HG03442 (cell line): ENCODE measurements around the gene ZNF594.
"Not testable (repeated sequence)": the region's sequence is repeated elsewhere in the genome, so short reads cannot be mapped to it uniquely, and the experiment has no call there.

Source experiments
- ATAC-seq: cut with Tn5 transposase; IDR thresholded peaks from one replicate; pipeline ENCODE4 v1.9.1; 2021; ENCODE audit warnings: mild to moderate bottlenecking, moderate library complexity; ENCODE audit not compliant: unreplicated experiment

Gene ZNF594

GRCh38 chr17:5191541-5192417 lies at the start of gene ZNF594:
ZNF594 (minus strand) TSS chr17:5191868; CDS start chr17:5184256, 7,612 bp downstream.
- ATAC-seq = peak; percentile 95

- not testable (repeated sequence) for ATAC-seq
Observed at GRCh38 chr17:5239769-5240168, 48.1 kb upstream of the ZNF594 start.

GRCh38 chr17:5238333-5238732 lies 46.7 kb upstream of the ZNF594 start:
- ATAC-seq = no peak

GRCh38 chr17:5237541-5238016 lies 45.9 kb upstream of the ZNF594 start:
- ATAC-seq = peak; percentile 32

- ATAC-seq = no peak
Observed at GRCh38 chr17:5236938-5237540, 45.4 kb upstream of the ZNF594 start.

GRCh38 chr17:5234645-5235576 lies 43.2 kb upstream of the ZNF594 start, which contains the start of gene SCIMP:
SCIMP (minus strand) TSS chr17:5234860; CDS start chr17:5234755, 105 bp downstream.
- ATAC-seq = peak; percentile 42

- ATAC-seq = not testable (repeated sequence)
Observed at GRCh38 chr17:5233492-5233891, 41.8 kb upstream of the ZNF594 start.

GRCh38 chr17:5226940-5227878 lies 35.5 kb upstream of the ZNF594 start:
- no peak for ATAC-seq

GRCh38 chr17:5225668-5226457 lies 34.2 kb upstream of the ZNF594 start:
- no peak for ATAC-seq

- not testable (repeated sequence) for ATAC-seq
Observed at GRCh38 chr17:5221912-5222311, 30.2 kb upstream of the ZNF594 start.

- no peak for ATAC-seq
Observed at GRCh38 chr17:5220074-5220473, 28.4 kb upstream of the ZNF594 start.

GRCh38 chr17:5219536-5219935 lies 27.9 kb upstream of the ZNF594 start:
- ATAC-seq = no peak

- ATAC-seq = not testable (repeated sequence)
Observed at GRCh38 chr17:5217562-5217961, 25.9 kb upstream of the ZNF594 start.

GRCh38 chr17:5211458-5211857 lies 19.8 kb upstream of the ZNF594 start:
- ATAC-seq = no peak

GRCh38 chr17:5210614-5211252 lies 19.1 kb upstream of the ZNF594 start:
- ATAC-seq = peak; percentile 42

- no peak for ATAC-seq
Observed at GRCh38 chr17:5210091-5210490, 18.4 kb upstream of the ZNF594 start.

- ATAC-seq = no peak
Observed at GRCh38 chr17:5209396-5209795, 17.7 kb upstream of the ZNF594 start.

GRCh38 chr17:5203908-5204294 lies 12.2 kb upstream of the ZNF594 start:
- ATAC-seq = no peak
